Neuronal stem cell (in vitro differentiated cells): ENCODE measurements around the gene MPRIP.

ENCODE experiments used
- DNase-seq: peaks from one replicate; pipeline ENCODE4 v3.0.0-alpha.2; 2013; ENCODE audit warnings: low spot score
- H2AFZ ChIP-seq: one replicate; pipeline ENCODE4 v1.6.1; 2013; ENCODE audit warnings: mild to moderate bottlenecking, low read length, inconsistent platforms
- H2AK5ac ChIP-seq: 2 replicates; pipeline ENCODE4 v1.6.1; 2013; ENCODE audit warnings: low read depth, mild to moderate bottlenecking, inconsistent platforms, low read length, moderate library complexity, mixed read lengths
- H2BK120ac ChIP-seq: 2 replicates; pipeline ENCODE4 v1.6.1; 2013; ENCODE audit warnings: low read depth, mild to moderate bottlenecking, inconsistent platforms, low read length, moderate library complexity, mixed read lengths
- H2BK12ac ChIP-seq: one replicate; pipeline ENCODE4 v1.6.1; 2013; ENCODE audit warnings: low read length, inconsistent platforms
- H2BK15ac ChIP-seq: 2 replicates; pipeline ENCODE4 v1.6.1; 2013; ENCODE audit warnings: mild to moderate bottlenecking, low read length, inconsistent platforms, mixed read lengths
- H2BK5ac ChIP-seq: one replicate; pipeline ENCODE4 v1.6.1; 2013; ENCODE audit warnings: inconsistent platforms, mild to moderate bottlenecking, low read length, moderate library complexity
- H3K14ac ChIP-seq: one replicate; pipeline ENCODE4 v1.6.1; 2013; ENCODE audit warnings: low read length, inconsistent platforms
- H3K18ac ChIP-seq: 2 replicates; pipeline ENCODE4 v1.6.1; 2013; ENCODE audit warnings: low read length, inconsistent platforms
- H3K23ac ChIP-seq: 2 replicates; pipeline ENCODE4 v1.6.1; 2013; ENCODE audit warnings: low read depth, mild to moderate bottlenecking, mixed read lengths, low read length, inconsistent platforms; ENCODE audit not compliant: poor library complexity
- H3K27ac ChIP-seq: replicated peaks from 3 replicates; pipeline ENCODE4 v1.5.1; 2013; ENCODE audit warnings: low read length, inconsistent platforms
- H3K27me3 ChIP-seq, 3 experiments: 2 replicates each; pipeline ENCODE4 v1.6.1; 2013; ENCODE audit warnings: low read length in 3 of 3, mild to moderate bottlenecking in 2 of 3, inconsistent platforms in 1 of 3, low read depth in 1 of 3, mixed read lengths in 1 of 3, moderate library complexity in 1 of 3; ENCODE audit not compliant: control insufficient read depth in 3 of 3, insufficient read depth in 3 of 3
- H3K36me3 ChIP-seq, 2 donors: replicated peaks in 1 of 2; 2 replicates each; pipeline ENCODE4 v1.6.1; 2013; ENCODE audit warnings: low read length in 2 of 2; ENCODE audit not compliant: control insufficient read depth in 2 of 2, insufficient read depth in 2 of 2
- H3K4ac ChIP-seq: 2 replicates; pipeline ENCODE4 v1.6.1; 2013; ENCODE audit warnings: inconsistent platforms, mild to moderate bottlenecking, low read length, moderate library complexity
- H3K4me1 ChIP-seq, 2 donors: 1 replicate in 1 of 2; 2 replicates in 1 of 2; pipeline ENCODE4 v1.6.1; 2013; ENCODE audit warnings: low read length in 2 of 2, low read depth in 1 of 2; ENCODE audit not compliant: control insufficient read depth in 2 of 2, insufficient read depth in 1 of 2
- H3K4me2 ChIP-seq: one replicate; pipeline ENCODE4 v1.6.1; 2013; ENCODE audit warnings: mild to moderate bottlenecking, low read length, inconsistent platforms; ENCODE audit not compliant: insufficient read depth, poor library complexity, severe bottlenecking
- H3K4me3 ChIP-seq, 2 donors: 2 replicates each; pipeline ENCODE4 v1.5.1; 2013; ENCODE audit warnings: low read length in 2 of 2, mild to moderate bottlenecking in 2 of 2, inconsistent platforms in 1 of 2, moderate library complexity in 1 of 2
- H3K79me1 ChIP-seq: one replicate; pipeline ENCODE4 v1.6.1; 2013; ENCODE audit warnings: low read depth, mild to moderate bottlenecking, inconsistent platforms, low read length, moderate library complexity
- H3K9ac ChIP-seq: one replicate; pipeline ENCODE4 v1.6.1; 2013; ENCODE audit warnings: mild to moderate bottlenecking, low read depth, low read length, inconsistent platforms; ENCODE audit not compliant: poor library complexity
- H3K9me3 ChIP-seq, 2 donors: replicated peaks in 1 of 2; 2 replicates each; pipeline versions ENCODE3 to v1.6.1; 2013; ENCODE audit warnings: low read length in 2 of 2, mild to moderate bottlenecking in 2 of 2, inconsistent platforms in 1 of 2, low read depth in 1 of 2, mixed read lengths in 1 of 2, moderate library complexity in 1 of 2; ENCODE audit not compliant: control insufficient read depth in 2 of 2, insufficient read depth in 1 of 2
- H4K8ac ChIP-seq: one replicate; pipeline ENCODE4 v1.6.1; 2013; ENCODE audit warnings: low read depth, mild to moderate bottlenecking, inconsistent platforms, low read length, moderate library complexity
- H4K91ac ChIP-seq: one replicate; pipeline ENCODE4 v1.6.1; 2013; ENCODE audit warnings: low read length, low read depth, mild to moderate bottlenecking, inconsistent platforms; ENCODE audit not compliant: poor library complexity
- WGBS, 2 donors: extraction: QIAGEN DNeasy Blood & Tissue Kit; methylation state at CpG; one replicate each; pipeline ENCODE4 v1.1.7; 2013; ENCODE audit warnings: missing lambda C conversion rate in 2 of 2, mixed read lengths in 1 of 2; ENCODE audit not compliant: insufficient read length in 2 of 2, insufficient replicate concordance in 1 of 2; ENCODE audit errors: extremely low coverage in 2 of 2; 5-methylcytosine and 5-hydroxymethylcytosine counted together

MPRIP gene

DNA sequence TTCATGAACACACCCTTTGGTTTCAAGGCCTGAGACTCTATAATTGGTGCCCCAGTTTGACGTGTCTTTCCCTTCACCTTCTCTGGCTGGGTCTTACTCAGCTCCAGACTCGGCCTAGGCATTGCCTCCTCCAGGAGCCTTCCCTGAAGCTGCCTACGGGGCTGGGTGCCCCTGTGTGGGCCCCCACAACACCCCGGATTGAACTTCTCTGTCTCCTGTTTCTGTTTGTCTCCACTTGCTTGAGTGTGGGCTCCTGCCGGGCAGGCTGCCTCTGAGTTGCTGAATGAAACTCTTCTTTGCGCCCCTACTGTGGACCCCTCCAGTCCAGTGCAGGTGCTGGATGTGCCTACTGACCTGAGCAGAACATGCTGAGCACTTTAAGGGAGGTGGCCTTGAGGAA lies 2.3 kb upstream of the MPRIP start:
- no peak overlapping the region for H3K4ac ChIP-seq
- no peak overlapping the region for H2AFZ ChIP-seq
- H2BK15ac ChIP-seq: peak overlapping the region; percentile 45
- H2AK5ac ChIP-seq: no peak overlapping the region
- no peak overlapping the region for H3K9ac ChIP-seq
- no peak overlapping the region for H2BK12ac ChIP-seq
- H3K4me1 ChIP-seq: peaks cover 13 to 22% of the 10 kb centered on the region in 2 donors
- H3K79me1 ChIP-seq: no peaks in the 10 kb centered on the region
- no peaks in the 10 kb centered on the region for H3K9me3 ChIP-seq
- H3K36me3 ChIP-seq: no peaks in the 10 kb centered on the region
- WGBS, 2 donors: no CpG with 5 or more reads among the region's 6 CpGs
- no peak overlapping the region for H3K14ac ChIP-seq
- no peak overlapping the region for H3K4me3 ChIP-seq
- H2BK5ac ChIP-seq: no peak overlapping the region
- H4K8ac ChIP-seq: no peak overlapping the region
- H3K23ac ChIP-seq: no peak overlapping the region
- no peak overlapping the region for H2BK120ac ChIP-seq
- H3K27ac ChIP-seq: no peak overlapping the region
- DNase-seq: no peak
- H4K91ac ChIP-seq: no peak overlapping the region
- H3K18ac ChIP-seq: no peak overlapping the region
- H3K4me2 ChIP-seq: no peak overlapping the region
- no peaks in the 10 kb centered on the region for H3K27me3 ChIP-seq

DNA sequence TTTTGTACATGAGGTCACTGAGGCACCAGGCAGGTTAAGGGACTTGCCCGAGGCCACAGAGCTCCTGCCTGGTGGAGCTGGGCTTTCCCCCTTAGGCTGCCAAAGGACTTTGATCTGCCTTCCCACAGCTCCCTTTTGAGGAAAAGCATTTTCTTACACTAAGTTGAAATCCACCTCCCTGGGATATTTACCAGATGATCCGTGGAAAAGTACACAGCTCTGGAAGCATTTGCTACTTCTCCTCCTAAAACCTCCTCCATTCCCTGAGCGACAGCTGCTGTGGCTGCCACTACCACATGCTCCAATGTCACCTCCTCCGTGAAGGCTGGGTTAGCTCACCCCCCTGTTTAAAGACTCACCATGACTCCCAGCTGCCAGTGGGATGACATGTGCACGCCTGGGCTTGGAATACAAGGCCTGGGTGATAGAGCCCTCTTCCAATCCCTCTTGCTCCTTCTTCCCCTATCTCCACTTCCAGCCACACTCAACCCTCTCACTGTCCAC lies 1.2 kb upstream of the MPRIP start:
- DNase-seq: no peak
- Histone ChIP-seq H3K18ac (no peak overlapping the region), H3K27me3 (no peaks in the 10 kb centered on the region), H3K9ac (no peak overlapping the region), H3K4me2 (peak overlapping the region; percentile 74), H4K8ac (no peak overlapping the region), H3K4me1 (peaks cover 15 to 27% of the 10 kb centered on the region in 2 donors), H3K4me3 (no peak overlapping the region), H3K23ac (no peak overlapping the region), H3K27ac (no peak overlapping the region), H3K14ac (no peak overlapping the region), H2BK15ac (no peak overlapping the region), H2BK5ac (no peak overlapping the region), H2BK120ac (no peak overlapping the region), H2BK12ac (no peak overlapping the region), H3K9me3 (peaks cover 0 to 1% of the 10 kb centered on the region in 2 donors), H3K36me3 (no peaks in the 10 kb centered on the region), H4K91ac (no peak overlapping the region), H2AK5ac (no peak overlapping the region), H3K79me1 (no peaks in the 10 kb centered on the region), H2AFZ (no peak overlapping the region), H3K4ac (no peak overlapping the region)
- no CpG with 5 or more reads among the region's 5 CpGs for WGBS, 2 donors

DNA sequence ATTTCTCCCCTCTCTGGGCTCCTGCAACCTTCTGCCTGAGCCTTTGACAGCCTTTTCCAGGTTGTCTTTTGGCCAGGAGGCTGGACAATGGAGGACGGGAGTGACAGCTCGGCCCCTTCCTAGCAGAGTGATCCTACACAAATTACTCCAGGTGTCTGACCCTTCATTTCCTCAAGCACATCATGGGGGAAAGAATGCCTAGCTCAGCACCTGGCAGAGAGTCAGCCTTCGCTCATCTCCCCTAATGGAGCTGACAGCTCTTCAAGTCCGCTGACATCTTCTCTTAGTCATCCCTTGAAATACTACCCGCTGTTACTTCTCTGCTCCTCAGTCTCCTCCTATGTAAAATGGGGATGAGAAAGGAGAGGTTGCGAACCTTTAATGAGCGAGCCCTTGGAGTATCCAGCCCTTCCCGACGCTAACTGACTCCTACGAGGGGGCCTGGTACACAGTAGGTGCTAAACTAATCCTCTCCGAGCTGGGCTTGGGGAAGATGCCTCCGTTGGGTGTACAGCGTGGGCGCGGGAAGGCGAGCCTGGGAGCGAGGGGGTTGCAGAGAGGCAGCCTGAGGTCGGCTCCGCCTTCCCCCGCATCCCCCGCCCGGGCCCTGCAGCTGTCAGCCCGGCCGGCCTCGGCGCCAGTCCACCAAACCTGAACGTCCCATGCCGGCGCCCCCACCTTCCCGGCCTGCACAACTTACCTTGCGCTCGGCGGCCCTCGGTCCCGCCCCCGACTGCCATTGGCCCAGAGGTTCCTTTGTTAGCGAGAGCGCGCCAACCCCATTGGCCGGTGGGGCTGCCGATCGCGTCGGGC lies 480 bp upstream of the MPRIP start:
- no CpG with 5 or more reads among the region's 44 CpGs for WGBS, 2 donors

DNA sequence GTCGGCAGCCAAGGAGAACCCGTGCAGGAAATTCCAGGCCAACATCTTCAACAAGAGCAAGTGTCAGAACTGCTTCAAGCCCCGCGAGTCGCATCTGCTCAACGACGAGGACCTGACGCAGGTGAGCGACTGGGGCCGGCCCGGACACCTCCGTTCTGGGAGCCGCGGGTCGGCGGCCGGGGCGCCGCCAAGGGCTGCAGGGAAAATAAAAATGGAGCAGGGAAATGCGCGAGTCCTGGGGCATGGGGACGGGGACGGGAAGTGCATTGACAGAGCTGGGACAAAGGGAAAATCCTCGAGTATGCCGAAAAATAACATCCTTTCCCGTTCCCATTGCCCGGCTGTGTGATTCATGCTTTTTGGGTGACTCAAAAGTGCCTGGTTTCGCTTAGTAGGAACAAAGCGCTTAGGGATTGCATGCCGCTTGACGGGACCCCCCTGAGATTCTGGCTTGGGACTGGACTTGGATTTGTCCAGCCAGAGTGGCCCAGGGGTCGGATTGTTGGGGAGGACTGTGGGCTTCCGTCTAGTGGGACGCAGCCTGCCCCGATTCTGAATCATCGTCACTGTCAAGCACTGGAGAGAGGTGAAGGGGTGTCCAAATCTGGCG lies 699 bp downstream of the MPRIP start:
- Histone ChIP-seq H3K4me3 (peak overlapping the region; percentile 89 to 93), H2BK120ac (no peak overlapping the region), H4K91ac (no peak overlapping the region), H2BK15ac (no peak overlapping the region), H3K4me1 (peaks cover 15 to 27% of the 10 kb centered on the region in 2 donors), H2AK5ac (peak overlapping the region; percentile 8), H3K18ac (peak overlapping the region; percentile 67), H3K27me3 (no peaks in the 10 kb centered on the region), H3K23ac (no peak overlapping the region), H3K9me3 (peaks cover 0 to 11% of the 10 kb centered on the region in 2 donors), H2BK5ac (no peak overlapping the region), H2BK12ac (no peak overlapping the region), H3K36me3 (no peaks in the 10 kb centered on the region), H3K4ac (no peak overlapping the region), H3K14ac (no peak overlapping the region), H3K27ac (no peak overlapping the region), H4K8ac (no peak overlapping the region), H3K4me2 (peak overlapping the region; percentile 74), H3K79me1 (no peaks in the 10 kb centered on the region), H3K9ac (peak overlapping the region; percentile 85), H2AFZ (peak overlapping the region; percentile 78)
- WGBS, 2 donors: no CpG with 5 or more reads among the region's 37 CpGs
- DNase-seq: peak; percentile 20

More for the DNA sequence above, 480 bp upstream of the MPRIP start:
- peak overlapping the region; percentile 29 for H3K18ac ChIP-seq
- no peaks in the 10 kb centered on the region for H3K79me1 ChIP-seq
- peaks cover 0 to 5% of the 10 kb centered on the region in 2 donors for H3K9me3 ChIP-seq
- peak overlapping the region; percentile 60 to 89 for H3K4me3 ChIP-seq
- no peak overlapping the region for H2BK12ac ChIP-seq
- H3K4me2 ChIP-seq: peak overlapping the region; percentile 74
- DNase-seq: peak; percentile 97
- H3K27me3 ChIP-seq: no peaks in the 10 kb centered on the region
- H3K4me1 ChIP-seq: peaks cover 15 to 27% of the 10 kb centered on the region in 2 donors
- no peak overlapping the region for H2BK120ac ChIP-seq
- no peak overlapping the region for H4K91ac ChIP-seq
- no peak overlapping the region for H3K27ac ChIP-seq
- peak overlapping the region; percentile 98 for H2AFZ ChIP-seq
- no peak overlapping the region for H3K23ac ChIP-seq
- H3K14ac ChIP-seq: no peak overlapping the region
- H3K9ac ChIP-seq: no peak overlapping the region
- H3K36me3 ChIP-seq: no peaks in the 10 kb centered on the region
- H2BK5ac ChIP-seq: no peak overlapping the region
- H2BK15ac ChIP-seq: no peak overlapping the region
- no peak overlapping the region for H2AK5ac ChIP-seq
- no peak overlapping the region for H4K8ac ChIP-seq
- no peak overlapping the region for H3K4ac ChIP-seq
